HEK293T (cell line): ENCODE results near the gene ERC1.

Experiments used
- CTCF ChIA-PET: fragments of 350-600 bp; formaldehyde crosslinking; extraction: SDS; loops from one replicate; lab custom pipeline; 2021; ENCODE audit warnings: antibody characterized with exemption, inconsistent platforms; lab: Yijun Ruan, JAX
- POLR2A ChIA-PET: fragments of 350-600 bp; formaldehyde crosslinking; extraction: SDS; loops from one replicate; lab custom pipeline; 2020; ENCODE audit warnings: antibody characterized with exemption, inconsistent platforms; lab: Yijun Ruan, JAX
- DNase-seq: peaks from one replicate; pipeline ENCODE4 v3.0.0; 2012; ENCODE audit warnings: mixed read lengths; ENCODE audit errors: extremely low spot score
- ARNT ChIP-seq: fragments of 450-650 bp; IDR thresholded peaks from 2 replicates; pipeline ENCODE4 v1.6.1; 2017; ENCODE audit warnings: mild to moderate bottlenecking
- BHLHE40 ChIP-seq: fragments of 450-650 bp; IDR thresholded peaks from 2 replicates; pipeline ENCODE4 v1.6.1; 2016; ENCODE audit warnings: mild to moderate bottlenecking, moderate library complexity, borderline replicate concordance
- CTBP1 ChIP-seq: fragments of 450-650 bp; IDR thresholded peaks from 2 replicates; pipeline ENCODE4 v1.6.1; 2016; ENCODE audit warnings: borderline replicate concordance
- ELF4 ChIP-seq: fragments of 450-650 bp; IDR thresholded peaks from 2 replicates; pipeline ENCODE4 v1.6.1; 2017; ENCODE audit warnings: antibody characterized with exemption
- FOXA1 ChIP-seq: fragments of 450-650 bp; IDR thresholded peaks from 2 replicates; pipeline ENCODE4 v1.6.1; 2016; ENCODE audit warnings: mild to moderate bottlenecking
- FOXK2 ChIP-seq: fragments of 450-650 bp; IDR thresholded peaks from 2 replicates; pipeline ENCODE4 v1.6.1; 2016; ENCODE audit warnings: mild to moderate bottlenecking
- FOXM1 ChIP-seq: fragments of 450-650 bp; IDR thresholded peaks from 2 replicates; pipeline ENCODE4 v1.6.1; 2017; ENCODE audit warnings: mild to moderate bottlenecking, borderline replicate concordance
- HDGF ChIP-seq: fragments of 450-650 bp; IDR thresholded peaks from 2 replicates; pipeline ENCODE4 v1.6.1; 2017; ENCODE audit warnings: antibody characterized with exemption, borderline replicate concordance
- L3MBTL2 ChIP-seq: fragments of 450-650 bp; conservative IDR thresholded peaks from 2 replicates; pipeline ENCODE4 v1.6.1; 2016; ENCODE audit warnings: mild to moderate bottlenecking
- LEF1 ChIP-seq: fragments of 450-650 bp; IDR thresholded peaks from 2 replicates; pipeline ENCODE4 v1.6.1; 2017; ENCODE audit warnings: mild to moderate bottlenecking, borderline replicate concordance
- NFRKB ChIP-seq: fragments of 450-650 bp; IDR thresholded peaks from 2 replicates; pipeline ENCODE4 v1.6.1; 2016; ENCODE audit warnings: mild to moderate bottlenecking, moderate library complexity
- SP1 ChIP-seq: fragments of 450-650 bp; IDR thresholded peaks from 2 replicates; pipeline ENCODE4 v1.6.1; 2017
- SUZ12 ChIP-seq: fragments of 450-650 bp; IDR thresholded peaks from 2 replicates; pipeline ENCODE4 v1.6.1; 2016; ENCODE audit warnings: mild to moderate bottlenecking
- TARDBP ChIP-seq: fragments of 450-650 bp; IDR thresholded peaks from 2 replicates; pipeline ENCODE4 v1.6.1; 2016
- ZNF384 ChIP-seq: fragments of 450-650 bp; IDR thresholded peaks from 2 replicates; pipeline ENCODE4 v1.6.1; 2016
- TF ChIP-seq, protein P1 (sequence below): fragments of 450-650 bp; IDR thresholded peaks from 2 replicates; pipeline ENCODE4 v1.6.1; 2016

Gene ERC1

DNA sequence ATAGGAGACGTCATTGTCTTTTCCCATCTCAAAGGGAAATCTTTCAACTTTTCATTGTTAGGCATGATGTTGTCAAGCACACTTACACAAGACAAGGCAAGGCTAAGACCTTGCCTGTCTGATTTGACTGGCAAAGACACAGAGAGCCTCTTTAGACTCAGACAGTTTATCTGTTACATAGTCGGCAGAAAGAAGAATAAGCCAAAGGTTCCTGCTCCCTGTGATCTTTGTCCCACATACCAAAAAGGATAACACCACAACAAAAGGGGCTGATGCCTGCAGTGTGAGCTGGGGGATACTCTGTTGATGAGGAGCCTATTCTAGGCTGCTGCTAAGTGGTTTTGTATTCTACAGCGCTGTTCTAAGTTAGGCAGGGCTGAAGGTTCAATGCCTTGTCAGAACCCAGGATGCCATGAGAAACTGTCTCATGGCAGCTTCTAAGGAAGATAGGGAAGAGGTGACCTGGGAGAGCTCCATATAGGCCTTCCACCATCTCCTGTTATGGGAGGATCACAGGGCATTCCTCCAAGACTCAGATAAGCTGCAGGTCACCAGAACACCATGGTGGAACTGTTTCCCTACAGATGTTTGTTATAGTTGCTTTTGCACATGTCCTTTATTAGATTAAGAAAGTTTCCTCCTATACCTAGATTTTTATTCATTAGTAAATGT, 12.7 kb downstream of the ERC1 start:
- POLR2A ChIA-PET: no interaction called here
- no peak for DNase-seq
- CTCF ChIA-PET: no interaction called here
- TF ChIP-seq FOXK2 (no peak), NFRKB (no peak), HDGF (no peak), ARNT (no peak), L3MBTL2 (no peak), FOXM1 (no peak), BHLHE40 (no peak)

GRCh38 chr12:1006255-1006654, 15.2 kb downstream of the ERC1 start:
- POLR2A ChIA-PET: interaction anchor here (0.6 kb wide), 1 partner anchor 15 kb away, joined by 3 read pairs; the partner anchor contains the start of gene ERC1
- CTCF ChIA-PET: no interaction called here
- no peak for DNase-seq
- TF ChIP-seq FOXA1 (no peak), LEF1 (no peak), HDGF (no peak), CTBP1 (no peak), ZNF384 (no peak), ARNT (no peak), ELF4 (no peak), TARDBP (no peak), SP1 (no peak), NFRKB (no peak), L3MBTL2 (no peak), SUZ12 (no peak), FOXK2 (no peak), FOXM1 (no peak)
- TF ChIP-seq, protein P1, sequence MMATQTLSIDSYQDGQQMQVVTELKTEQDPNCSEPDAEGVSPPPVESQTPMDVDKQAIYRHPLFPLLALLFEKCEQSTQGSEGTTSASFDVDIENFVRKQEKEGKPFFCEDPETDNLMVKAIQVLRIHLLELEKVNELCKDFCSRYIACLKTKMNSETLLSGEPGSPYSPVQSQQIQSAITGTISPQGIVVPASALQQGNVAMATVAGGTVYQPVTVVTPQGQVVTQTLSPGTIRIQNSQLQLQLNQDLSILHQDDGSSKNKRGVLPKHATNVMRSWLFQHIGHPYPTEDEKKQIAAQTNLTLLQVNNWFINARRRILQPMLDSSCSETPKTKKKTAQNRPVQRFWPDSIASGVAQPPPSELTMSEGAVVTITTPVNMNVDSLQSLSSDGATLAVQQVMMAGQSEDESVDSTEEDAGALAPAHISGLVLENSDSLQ: no peak

- TF ChIP-seq BHLHE40: no peak
- no peak for TF ChIP-seq NFRKB
- TF ChIP-seq ELF4: no peak
- no peak for TF ChIP-seq SP1
- TF ChIP-seq ARNT: no peak
- no peak for TF ChIP-seq HDGF
- no peak for TF ChIP-seq SUZ12
- TF ChIP-seq TARDBP: no peak
- no peak for TF ChIP-seq FOXM1
- CTCF ChIA-PET: no interaction called here
- POLR2A ChIA-PET: no interaction called here
- DNase-seq: no peak
Observed at GRCh38 chr12:1007276-1007675, 16.3 kb downstream of the ERC1 start.

- ChIA-PET POLR2A (no interaction called here), CTCF (no interaction called here)
- no peak for DNase-seq
- TF ChIP-seq CTBP1: no peak
- no peak for TF ChIP-seq BHLHE40
- no peak for TF ChIP-seq SUZ12
Observed at GRCh38 chr12:1007994-1008393, 17.0 kb downstream of the ERC1 start.

- ChIA-PET POLR2A (no interaction called here), CTCF (interaction anchor here (0.6 kb wide), 1 partner anchor 81 kb away, joined by 3 read pairs; no protein-coding TSS in a partner anchor)
- TF ChIP-seq, protein P1: no peak
- TF ChIP-seq LEF1 (no peak), SP1 (no peak), ELF4 (no peak), L3MBTL2 (no peak), TARDBP (no peak), FOXA1 (no peak), BHLHE40 (no peak), ZNF384 (no peak), CTBP1 (no peak)
- DNase-seq: no peak
Observed at GRCh38 chr12:1011091-1011490, 20.1 kb downstream of the ERC1 start.

GRCh38 chr12:1013618-1014489, 22.8 kb downstream of the ERC1 start:
- ChIA-PET CTCF (no interaction called here), POLR2A (no interaction called here)
- no peak for TF ChIP-seq SP1
- no peak for TF ChIP-seq BHLHE40
- TF ChIP-seq TARDBP: no peak
- TF ChIP-seq FOXK2: no peak
- no peak for TF ChIP-seq NFRKB
- no peak for TF ChIP-seq LEF1
- no peak for TF ChIP-seq ELF4
- TF ChIP-seq, protein P1: no peak
- no peak for TF ChIP-seq ZNF384
- TF ChIP-seq FOXM1: no peak
- no peak for TF ChIP-seq CTBP1
- TF ChIP-seq HDGF: no peak
- no peak for TF ChIP-seq SUZ12
- no peak for TF ChIP-seq FOXA1
- no peak for DNase-seq
